ENCODE data around the gene RCSD1. TPM values are rescaled to one million over a fixed set of nuclear protein-coding genes. Genes with fewer than 3 reads are reported as not detected.
"Not testable (repeated sequence)": the region's sequence is repeated elsewhere in the genome, so short reads cannot be mapped to it uniquely, and the experiment has no call there.

The RCSD1 gene
- polyA plus RNA-seq, 1 experiment = not detected

DNA sequence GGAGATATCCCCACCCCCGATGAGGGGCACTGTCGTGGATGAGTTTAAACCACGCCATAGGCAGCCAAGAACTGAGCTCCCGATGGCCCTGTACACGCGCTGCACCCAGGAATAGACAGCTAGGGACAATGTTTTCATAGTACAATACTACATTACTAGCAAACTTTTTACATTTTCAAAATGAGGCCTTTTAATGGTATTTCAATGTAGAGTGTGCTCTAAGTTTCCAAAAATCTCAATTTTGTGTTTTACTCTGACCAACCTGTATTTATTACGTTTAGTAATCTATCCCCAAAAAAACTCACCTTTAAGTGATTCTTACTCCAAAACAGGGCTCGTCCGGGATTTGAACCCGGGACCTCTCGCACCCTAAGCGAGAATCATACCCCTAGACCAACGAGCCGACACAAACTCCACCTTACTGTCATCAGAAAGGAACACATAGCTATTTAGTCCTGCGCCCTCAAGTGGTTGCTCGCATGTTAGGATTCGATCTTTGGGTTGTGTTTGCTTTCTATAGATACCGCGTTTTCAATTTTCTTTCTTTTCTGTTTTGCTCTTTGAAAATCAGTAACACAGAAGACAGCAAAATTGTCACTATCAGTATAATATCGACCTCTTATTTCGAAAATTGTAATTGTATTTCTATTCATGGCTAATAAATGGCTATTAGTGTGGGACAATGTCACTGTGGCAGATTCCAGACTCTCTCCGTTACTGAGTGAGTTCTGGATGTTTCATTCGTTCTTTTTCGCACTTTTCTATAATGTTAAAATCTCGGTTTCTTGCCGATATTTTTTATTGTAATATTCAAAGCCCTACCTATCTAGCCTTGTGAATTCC lies 85.3 kb downstream of the RCSD1 start:
- ChIA-PET POLR2A (interaction anchor here (0.5 to 0.9 kb wide), 3 partner anchors 75 to 370 kb away, joined by 3 to 4 read pairs (median 3); no protein-coding TSS in a partner anchor), CTCF (interaction anchor here (0.7 to 4.0 kb wide), 18 partner anchors 8 to 495 kb away, joined by 3 to 28 read pairs (median 4); partner anchors contain the start of gene DCAF6)
- peak; percentile 77 for DNase-seq (ENCODE audit: low read depth, low spot score)
- TF ChIP-seq, protein P1, sequence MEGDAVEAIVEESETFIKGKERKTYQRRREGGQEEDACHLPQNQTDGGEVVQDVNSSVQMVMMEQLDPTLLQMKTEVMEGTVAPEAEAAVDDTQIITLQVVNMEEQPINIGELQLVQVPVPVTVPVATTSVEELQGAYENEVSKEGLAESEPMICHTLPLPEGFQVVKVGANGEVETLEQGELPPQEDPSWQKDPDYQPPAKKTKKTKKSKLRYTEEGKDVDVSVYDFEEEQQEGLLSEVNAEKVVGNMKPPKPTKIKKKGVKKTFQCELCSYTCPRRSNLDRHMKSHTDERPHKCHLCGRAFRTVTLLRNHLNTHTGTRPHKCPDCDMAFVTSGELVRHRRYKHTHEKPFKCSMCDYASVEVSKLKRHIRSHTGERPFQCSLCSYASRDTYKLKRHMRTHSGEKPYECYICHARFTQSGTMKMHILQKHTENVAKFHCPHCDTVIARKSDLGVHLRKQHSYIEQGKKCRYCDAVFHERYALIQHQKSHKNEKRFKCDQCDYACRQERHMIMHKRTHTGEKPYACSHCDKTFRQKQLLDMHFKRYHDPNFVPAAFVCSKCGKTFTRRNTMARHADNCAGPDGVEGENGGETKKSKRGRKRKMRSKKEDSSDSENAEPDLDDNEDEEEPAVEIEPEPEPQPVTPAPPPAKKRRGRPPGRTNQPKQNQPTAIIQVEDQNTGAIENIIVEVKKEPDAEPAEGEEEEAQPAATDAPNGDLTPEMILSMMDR (IDR thresholded peaks at IDR 0.05; ENCODE audit: low read depth, low read length) = peak; percentile 96
- peak overlapping the region; percentile 90 for H3K27ac ChIP-seq (ENCODE audit: low read depth, low read length)
- peak overlapping the region; percentile 95 for H3K4me3 ChIP-seq (ENCODE audit: low read depth, low read length)
- no peaks in the 10 kb centered on the region for H3K27me3 ChIP-seq (ENCODE audit: control insufficient read depth, insufficient read depth, low read length)
- H3K9me3 ChIP-seq (ENCODE audit: control insufficient read depth, insufficient read depth, low read length) = no peaks in the 10 kb centered on the region

DNA sequence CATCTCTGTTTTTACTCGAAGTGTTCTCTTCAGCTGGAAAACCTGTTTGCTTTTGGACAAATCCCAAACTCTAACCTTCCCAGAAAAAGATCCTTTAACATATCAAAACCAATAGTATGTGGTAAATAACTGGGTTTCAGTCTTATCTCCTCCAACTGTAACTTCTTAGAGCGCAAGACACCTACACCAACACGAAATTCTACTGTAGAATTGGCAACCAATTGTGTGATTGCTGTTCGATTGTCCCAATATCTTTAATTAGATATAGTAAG lies 85.9 kb downstream of the RCSD1 start:
- ChIA-PET CTCF (interaction anchor here (0.7 to 4.0 kb wide), 11 partner anchors 23 to 496 kb away, joined by 3 to 28 read pairs (median 5); no protein-coding TSS in a partner anchor), POLR2A (interaction anchor here (0.6 to 0.8 kb wide), 3 partner anchors 33 to 414 kb away, joined by 3 to 7 read pairs (median 4); no protein-coding TSS in a partner anchor)
- Histone ChIP-seq H3K9me3 (ENCODE audit: control insufficient read depth, insufficient read depth, low read length) (no peaks in the 10 kb centered on the region), H3K4me3 (ENCODE audit: low read depth, low read length) (peak overlapping the region; percentile 67), H3K27ac (ENCODE audit: low read depth, low read length) (no peak overlapping the region), H3K27me3 (ENCODE audit: control insufficient read depth, insufficient read depth, low read length) (no peaks in the 10 kb centered on the region)
- TF ChIP-seq, protein P1 (IDR thresholded peaks at IDR 0.05; ENCODE audit: low read depth, low read length) = no peak
- no peak for DNase-seq (ENCODE audit: low read depth, low spot score)

DNA sequence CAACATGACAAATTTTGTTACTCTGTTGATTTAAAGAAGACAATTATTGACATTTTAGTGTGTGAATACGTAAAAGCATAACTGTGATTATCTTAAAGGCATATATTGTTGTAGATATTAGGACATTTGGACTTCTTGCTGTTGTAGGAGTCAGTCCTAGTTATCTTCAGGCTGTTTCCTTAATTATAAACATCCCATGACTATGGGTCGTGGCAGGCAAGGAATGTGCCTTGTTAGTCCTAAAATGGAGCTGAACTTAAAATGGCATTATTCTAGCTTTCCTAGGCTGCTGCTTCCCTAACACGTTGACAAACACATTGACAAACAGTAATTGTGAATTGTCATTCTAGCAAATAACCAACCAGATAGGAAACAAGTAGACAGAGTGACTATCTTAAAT lies 87.3 kb downstream of the RCSD1 start:
- POLR2A ChIA-PET = interaction anchor here (0.7 to 0.9 kb wide), 2 partner anchors 79 to 497 kb away, joined by 3 to 7 read pairs; partner anchors contain the start of gene POU2F1
- H3K27ac ChIP-seq (ENCODE audit: low read depth, low read length) = no peak overlapping the region
- CTCF ChIA-PET = interaction anchor here (0.6 to 4.0 kb wide), 3 partner anchors 365 to 497 kb away, joined by 4 to 28 read pairs (median 5); partner anchors contain the start of gene POU2F1
- no peak overlapping the region for H3K4me3 ChIP-seq (ENCODE audit: low read depth, low read length)
- no peak for DNase-seq (ENCODE audit: low read depth, low spot score)
- H3K27me3 ChIP-seq (ENCODE audit: control insufficient read depth, insufficient read depth, low read length) = no peaks in the 10 kb centered on the region
- TF ChIP-seq, protein P1 (IDR thresholded peaks at IDR 0.05; ENCODE audit: low read depth, low read length) = no peak
- no peaks in the 10 kb centered on the region; the same call in 1 of the 2 replicates for H3K9me3 ChIP-seq (ENCODE audit: control insufficient read depth, insufficient read depth, low read length)

DNA sequence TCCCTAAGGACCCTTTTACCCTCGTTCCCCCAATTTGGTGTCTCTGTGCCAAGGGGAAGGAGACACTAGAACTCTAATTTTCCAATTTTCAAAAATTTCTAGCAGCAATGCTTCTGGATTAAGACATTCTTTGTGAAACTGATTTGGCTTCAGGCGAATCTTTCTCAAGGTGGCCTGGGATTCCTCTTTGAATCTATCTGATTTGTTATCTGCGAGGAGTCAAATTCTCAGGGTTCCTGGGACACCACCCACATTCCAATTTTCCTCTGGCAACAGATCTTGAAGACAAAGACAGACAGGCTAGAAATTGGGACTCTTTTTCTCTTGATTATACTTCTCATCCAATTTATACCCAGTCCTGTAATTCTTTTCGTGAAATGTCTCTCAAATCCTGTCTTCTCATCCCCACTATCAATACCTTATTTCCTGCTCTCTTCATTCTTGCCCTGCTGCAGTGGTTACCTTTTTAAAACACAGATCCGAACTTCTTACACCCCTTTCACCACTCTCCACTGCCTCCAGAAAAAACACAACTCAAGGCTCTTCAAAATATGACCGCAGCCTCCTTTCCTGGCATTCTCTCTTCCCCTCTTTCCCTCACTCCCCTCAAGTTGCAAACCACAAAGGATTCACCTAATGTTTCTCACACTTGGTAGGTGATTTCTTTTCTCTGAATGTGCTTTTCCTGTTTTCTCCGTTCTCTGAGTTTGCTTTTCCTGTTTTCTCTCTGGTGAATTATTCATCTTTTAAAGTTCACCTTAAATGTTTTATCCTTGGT lies 89.1 kb downstream of the RCSD1 start:
- Histone ChIP-seq H3K27ac (ENCODE audit: low read depth, low read length) (no peak overlapping the region), H3K9me3 (ENCODE audit: control insufficient read depth, insufficient read depth, low read length) (no peaks in the 10 kb centered on the region; the same call in 1 of the 2 replicates), H3K27me3 (ENCODE audit: control insufficient read depth, insufficient read depth, low read length) (no peaks in the 10 kb centered on the region), H3K4me3 (ENCODE audit: low read depth, low read length) (no peak overlapping the region)
- ChIA-PET POLR2A (no interaction called here), CTCF (interaction anchor here (0.9 to 1.5 kb wide), 2 partner anchors 84 to 363 kb away, joined by 5 read pairs; no protein-coding TSS in a partner anchor)
- TF ChIP-seq, protein P1 (IDR thresholded peaks at IDR 0.05; ENCODE audit: low read depth, low read length) = no peak
- no peak for DNase-seq (ENCODE audit: low read depth, low spot score)

DNA sequence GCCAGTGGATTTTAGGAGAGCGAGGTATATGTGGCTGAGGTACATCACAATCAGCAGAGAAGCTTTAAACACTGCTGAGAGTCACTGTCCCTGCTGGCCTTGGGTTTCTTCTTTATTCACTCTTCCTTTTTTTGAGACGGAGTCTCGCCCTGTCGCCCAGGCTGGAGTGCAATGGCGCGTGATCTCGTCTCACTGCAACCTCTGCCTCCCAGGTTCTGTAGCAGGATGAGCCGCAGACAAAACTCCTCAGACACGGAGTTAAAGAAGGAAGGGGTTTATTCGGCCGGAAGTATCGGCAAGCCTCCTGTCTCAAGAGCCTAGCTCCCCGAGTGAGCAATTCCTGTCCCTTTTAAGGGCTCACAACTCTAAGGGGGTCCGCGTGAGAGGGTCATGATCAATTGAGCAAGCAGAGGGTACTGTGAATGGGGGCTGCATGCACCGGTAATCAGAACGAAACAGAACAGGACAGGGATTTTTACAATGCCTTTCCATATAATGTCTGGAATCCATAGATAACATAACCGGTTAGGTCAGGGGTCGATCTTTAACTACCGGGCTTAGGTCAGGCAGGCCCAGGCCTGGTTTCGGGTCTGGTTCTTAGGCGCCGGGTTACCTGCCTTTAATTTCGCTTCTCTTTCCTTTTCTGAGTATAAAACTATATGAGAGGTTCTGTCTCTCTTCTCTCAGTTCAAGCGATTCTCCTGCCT lies 89.8 kb downstream of the RCSD1 start:
- POLR2A ChIA-PET = not testable (repeated sequence)

More for the DNA sequence above, 89.8 kb downstream of the RCSD1 start:
- not testable (repeated sequence) for H3K4me3 ChIP-seq (ENCODE audit: low read depth, low read length); DNase-seq (ENCODE audit: low read depth, low spot score); H3K27me3 ChIP-seq (ENCODE audit: control insufficient read depth, insufficient read depth, low read length); H3K9me3 ChIP-seq (ENCODE audit: control insufficient read depth, insufficient read depth, low read length); H3K27ac ChIP-seq (ENCODE audit: low read depth, low read length)
- CTCF ChIA-PET = interaction anchor here (1.8 kb wide), 1 partner anchor 362 kb away, joined by 7 read pairs; no protein-coding TSS in a partner anchor

Measured in AG04450 (cell line).